T-helper 2 cell treated with Interferon-gamma antibody and Interleukin-4, amounts not matched to agents 100 ng/mL and 5 ng/mL, for 36 hours (primary cell): ENCODE results near the gene CCDC6. TPM values are rescaled to one million over a fixed set of nuclear protein-coding genes. Genes with fewer than 3 reads are reported as not detected.
"Not testable (repeated sequence)": the region's sequence is repeated elsewhere in the genome, so short reads cannot be mapped to it uniquely, and the experiment has no call there.

Source experiments
- intact Hi-C: fragments of 100-400 bp; cut with micrococcal nuclease; formaldehyde crosslinking; loops from one replicate; pipeline ENCODE4 v1.15.1; 2023
- total RNA-seq: library from RNA; stranded (reverse); gene quantifications from 2 replicates; pipeline ENCODE4 v1.2.3, GENCODE V29; 2022

The CCDC6 gene
- 22.8 and 24.2 TPM in 2 replicates for total RNA-seq

DNA sequence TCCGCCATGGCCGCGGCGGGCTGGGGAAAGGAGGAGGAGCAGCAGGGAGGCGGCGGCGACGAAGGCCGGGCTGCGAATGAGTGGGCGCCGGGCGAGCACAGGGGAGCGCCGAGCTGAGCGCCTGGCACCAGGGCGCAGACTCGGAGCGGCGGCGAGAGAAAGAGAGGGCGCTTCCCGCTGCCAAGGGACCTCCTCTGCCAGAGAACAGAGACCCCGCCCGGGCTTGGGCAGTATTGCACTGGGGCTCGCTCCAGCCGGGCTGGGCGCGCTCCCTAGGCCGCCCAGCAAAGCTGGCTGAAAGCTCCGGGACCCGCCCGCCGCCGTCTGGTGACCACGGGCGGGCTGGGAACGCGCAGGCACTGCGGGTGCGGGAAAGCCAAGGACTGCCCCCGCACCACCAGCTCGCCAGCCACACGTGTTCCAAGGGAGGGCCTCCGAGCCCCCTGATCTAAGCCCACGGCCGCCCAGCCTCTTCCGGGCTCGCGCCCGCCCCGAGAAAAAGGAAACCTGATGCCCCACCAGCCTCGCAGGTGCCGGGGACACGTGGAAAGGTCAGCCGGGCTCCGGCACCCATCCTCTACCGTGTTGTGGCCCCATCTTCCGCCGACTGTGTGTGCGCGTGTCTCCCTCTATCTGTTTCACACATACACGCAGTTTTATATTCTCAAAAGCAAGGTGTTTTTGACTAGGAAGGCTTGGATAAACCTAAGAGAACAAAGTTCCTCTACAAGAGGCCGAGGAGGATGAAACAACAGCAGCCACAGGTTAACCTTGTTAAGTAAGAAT lies at the start of gene CCDC6:
TSS of gene CCDC6 (minus strand) at position 140 of the 786 bp plus-strand sequence. CDS start at position 8, 132 bp downstream.
- intact Hi-C loops = loop anchor here (1.0 to 10.0 kb wide), 12 partner anchors 76 to 1996 kb away; partner anchors contain the start of genes ARID5B, CDK1, CISD1 and IPMK

DNA sequence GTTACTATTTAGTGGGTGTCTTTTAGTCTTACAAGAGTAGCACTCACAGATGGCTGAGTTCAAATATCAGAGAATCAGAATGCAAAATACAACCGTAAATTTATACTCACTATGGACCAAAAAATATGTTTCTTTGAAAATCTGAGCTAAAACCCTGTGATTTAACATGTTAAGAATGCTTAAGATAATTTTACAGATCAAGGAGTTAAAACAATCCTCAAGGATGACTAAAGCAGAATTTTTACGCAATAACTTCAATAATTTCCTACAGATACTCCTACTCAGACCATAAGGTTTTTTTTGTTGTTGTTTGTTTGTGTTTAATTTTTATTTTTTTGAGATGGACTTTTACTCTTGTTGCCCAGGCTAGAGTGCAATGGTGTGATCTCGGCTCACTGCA lies 47.9 kb upstream of the CCDC6 start:
- intact Hi-C loops = no loop called here

DNA sequence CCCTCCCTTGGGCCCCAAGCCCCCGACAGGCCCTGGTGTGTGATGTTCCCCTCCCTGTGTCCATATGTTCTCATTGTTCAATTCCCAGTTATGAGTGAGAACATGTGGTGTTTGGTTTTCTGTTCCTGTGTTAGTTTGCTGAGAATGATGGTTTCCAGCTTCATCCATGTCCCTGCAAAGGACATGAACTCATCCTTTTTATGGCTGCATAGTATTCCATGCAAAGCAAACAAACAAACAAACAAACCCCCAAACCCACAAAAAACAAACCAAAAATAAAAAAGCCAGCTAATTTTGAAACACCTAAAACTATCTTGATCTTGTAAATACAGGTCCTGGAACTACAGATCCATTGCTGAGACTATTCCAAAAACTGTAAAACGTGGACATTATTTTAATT lies 47.4 kb upstream of the CCDC6 start:
- intact Hi-C loops = not testable (repeated sequence)

DNA sequence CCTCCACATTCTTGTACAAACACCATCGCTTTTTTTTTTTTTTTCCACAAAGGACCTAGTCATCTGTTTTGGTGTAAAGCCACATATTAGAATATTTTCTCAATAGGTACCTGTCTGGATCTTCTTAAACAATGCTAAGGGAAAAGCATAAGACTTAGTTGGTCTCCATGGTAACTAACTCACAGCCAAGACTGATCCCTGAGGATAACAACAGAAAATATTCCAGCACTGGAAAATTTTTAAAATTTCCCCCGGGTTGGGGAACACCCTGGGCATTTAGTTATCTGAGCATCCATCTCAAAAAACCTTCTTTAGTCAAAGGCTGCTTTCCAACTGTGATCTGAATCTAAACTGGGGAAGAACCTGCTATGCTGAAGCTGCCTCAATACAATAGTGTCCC lies 43.7 kb upstream of the CCDC6 start:
- intact Hi-C loops = no loop called here

DNA sequence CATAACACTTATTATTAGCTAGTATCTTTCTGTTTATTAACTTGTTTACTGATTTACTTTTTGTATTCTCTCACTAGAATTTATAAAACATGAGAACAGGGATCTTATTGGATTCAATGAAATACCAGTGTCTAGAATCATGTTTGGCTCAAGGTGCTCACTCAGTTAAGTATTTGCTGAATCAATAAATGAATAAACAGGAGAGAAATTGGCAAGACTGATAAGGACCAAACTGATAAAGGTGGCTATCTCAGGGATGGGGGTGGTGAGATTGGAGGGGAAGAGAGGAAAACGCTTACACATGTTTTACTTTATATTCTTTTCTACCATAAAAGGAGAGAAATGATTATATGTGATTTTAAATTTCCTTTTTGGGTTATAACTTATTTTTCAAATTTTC lies 43.3 kb upstream of the CCDC6 start:
- intact Hi-C loops = no loop called here

DNA sequence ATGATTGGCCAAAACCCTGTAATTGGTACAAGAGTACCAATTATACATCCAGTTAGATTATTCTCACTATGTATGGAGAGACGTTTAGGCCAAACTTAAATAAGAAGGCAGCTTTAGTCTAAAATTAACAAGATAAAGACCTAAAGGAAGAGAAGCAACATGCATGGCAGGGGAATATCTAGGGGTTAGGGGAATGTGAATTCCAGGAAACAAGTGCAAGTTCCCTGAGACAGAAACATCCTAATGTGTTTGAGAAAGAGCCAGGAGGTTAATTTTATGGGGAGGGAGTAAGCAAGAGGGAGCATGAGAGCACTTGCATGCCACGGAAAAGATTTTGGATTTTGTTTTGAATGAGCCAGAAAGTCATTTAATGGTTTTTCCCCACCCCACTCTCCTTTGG lies 39.6 kb upstream of the CCDC6 start:
- intact Hi-C loops = no loop called here

DNA sequence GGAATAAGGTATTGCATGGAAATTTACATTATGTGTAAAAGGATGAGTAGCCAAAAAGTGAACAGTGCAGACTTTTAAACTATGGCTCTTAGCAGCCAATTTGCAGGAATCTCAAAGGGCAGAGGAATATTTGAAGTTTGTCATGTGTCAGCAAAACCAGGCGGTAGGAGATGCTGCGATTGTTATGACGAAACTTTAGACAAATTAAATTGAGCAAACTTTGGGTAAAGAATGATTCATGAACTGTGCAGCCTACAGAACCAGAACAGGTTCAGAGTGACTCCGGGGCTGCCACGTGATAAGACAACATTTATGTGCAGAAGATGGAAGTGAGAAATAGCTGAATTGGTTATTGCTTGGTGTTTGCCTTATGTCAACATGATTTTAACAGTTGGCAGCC lies 39.2 kb upstream of the CCDC6 start:
- intact Hi-C loops = no loop called here

DNA sequence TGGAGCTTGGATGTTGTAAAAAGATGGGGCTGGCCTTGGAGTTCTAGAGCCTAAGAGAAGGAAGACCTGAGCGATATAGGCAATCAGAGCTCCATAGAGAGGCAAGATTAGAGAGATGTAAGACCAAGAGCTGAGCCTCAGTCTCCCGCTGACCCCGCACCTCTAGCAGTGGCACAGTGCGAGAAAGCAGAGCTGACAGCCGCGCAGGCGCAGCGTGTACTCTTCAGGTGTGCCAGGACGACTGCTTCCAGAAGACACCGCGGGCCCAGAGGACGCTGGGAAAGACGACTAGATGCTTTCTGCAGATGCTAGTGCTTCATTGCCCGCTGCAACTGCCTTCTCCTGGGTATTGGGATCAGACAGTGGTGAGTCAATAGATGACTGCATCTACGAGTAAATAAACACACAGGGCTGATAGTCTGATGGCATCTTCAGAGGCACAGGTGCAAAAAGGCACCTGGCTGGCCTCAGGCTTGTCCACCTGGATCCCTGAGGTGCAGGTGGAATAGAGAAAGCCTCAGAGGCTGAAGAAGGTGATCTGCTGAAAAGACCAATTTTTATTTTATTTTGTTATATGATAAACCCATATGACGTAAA lies 38.1 kb upstream of the CCDC6 start:
- intact Hi-C loops = no loop called here

DNA sequence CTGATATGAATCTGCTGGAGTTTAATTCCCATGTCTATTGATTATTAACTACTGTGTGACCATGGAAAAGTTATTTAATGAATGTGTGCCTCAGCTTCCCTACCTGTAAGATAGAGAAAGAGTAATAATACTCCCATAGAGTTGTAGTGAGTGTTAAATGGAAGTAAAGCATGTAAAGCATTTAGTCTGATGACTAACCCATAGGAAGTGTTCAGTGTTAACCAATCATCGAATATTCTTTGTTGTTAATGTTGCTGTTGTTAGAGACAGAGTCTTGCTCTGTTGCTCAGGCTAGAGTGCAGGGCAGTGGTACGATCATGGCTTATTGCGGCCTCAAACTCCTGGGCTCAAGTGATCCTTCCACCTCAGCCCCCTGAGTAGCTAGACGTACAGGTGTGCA lies 36.2 kb upstream of the CCDC6 start:
- intact Hi-C loops = no loop called here

DNA sequence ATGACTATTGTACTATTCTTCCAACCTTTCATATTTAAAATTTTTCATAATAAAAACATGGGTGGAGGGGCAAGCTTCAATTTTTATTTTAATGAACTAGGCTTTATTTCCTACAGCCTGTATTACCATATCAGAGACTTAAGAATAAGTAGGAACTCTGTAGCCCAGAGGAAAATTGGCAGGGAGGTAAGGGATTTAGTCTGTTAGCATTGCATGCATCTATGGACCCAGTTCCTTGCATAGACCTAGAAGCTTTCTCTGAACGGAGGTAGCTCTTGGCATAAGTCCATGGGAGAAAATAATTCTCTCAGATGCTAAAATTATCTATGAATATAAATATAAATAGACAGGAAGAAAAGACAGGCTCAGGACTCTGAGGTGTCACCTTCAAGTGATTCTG lies 31.4 kb upstream of the CCDC6 start:
- intact Hi-C loops = no loop called here

DNA sequence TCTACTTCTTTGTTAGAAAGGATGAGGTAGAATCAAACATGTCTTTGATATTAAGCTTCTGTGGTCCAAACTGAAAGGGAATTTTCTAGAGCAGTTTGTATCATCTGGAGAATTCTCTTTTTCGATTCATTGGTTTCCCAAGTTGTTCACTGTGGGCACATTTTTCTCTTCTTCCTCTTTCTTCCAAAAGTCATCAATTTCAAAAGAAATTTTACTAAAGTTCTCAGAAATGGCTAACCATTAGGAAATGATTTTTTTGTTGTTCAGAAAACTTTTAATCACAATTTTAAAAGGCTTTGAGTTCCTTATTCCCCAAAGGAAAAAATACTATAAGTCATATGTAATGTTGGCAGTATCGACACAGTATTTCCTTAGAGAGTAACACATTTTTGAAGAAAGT lies 28.3 kb upstream of the CCDC6 start:
- intact Hi-C loops = no loop called here

DNA sequence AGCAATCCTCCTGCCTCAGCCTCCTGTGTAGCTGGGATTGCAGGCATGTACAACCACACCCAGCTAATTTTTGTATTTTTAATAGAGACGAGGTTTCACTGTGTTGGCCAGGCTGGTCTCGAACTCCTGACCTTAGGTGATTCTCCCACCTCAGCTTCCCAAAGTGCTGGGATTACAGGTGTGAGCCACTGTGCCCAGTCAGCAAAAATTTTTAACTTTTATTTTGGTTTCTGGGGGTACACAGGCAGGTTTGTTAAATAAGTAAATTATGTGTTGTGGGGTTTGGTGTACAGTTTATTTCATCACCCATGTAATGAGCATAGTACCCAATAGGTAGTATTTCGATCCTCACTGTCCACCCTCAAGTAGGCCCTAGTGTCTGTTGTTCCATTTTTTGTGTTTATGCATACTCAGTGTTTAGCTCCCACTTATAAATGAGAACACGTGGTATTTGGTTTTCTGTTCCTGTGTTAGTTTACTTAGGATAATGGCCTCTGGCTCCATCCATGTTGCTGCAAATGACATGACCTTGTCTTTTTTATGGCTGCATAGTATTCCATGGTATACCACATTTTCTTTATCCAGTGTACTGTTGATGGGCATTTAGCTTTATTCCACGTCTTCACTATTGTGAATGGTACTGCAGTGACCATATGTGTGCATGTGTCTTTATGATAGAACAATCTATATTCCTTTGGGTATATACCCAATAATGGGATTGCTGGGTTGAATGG lies 24.6 kb upstream of the CCDC6 start:
- intact Hi-C loops = not testable (repeated sequence)

DNA sequence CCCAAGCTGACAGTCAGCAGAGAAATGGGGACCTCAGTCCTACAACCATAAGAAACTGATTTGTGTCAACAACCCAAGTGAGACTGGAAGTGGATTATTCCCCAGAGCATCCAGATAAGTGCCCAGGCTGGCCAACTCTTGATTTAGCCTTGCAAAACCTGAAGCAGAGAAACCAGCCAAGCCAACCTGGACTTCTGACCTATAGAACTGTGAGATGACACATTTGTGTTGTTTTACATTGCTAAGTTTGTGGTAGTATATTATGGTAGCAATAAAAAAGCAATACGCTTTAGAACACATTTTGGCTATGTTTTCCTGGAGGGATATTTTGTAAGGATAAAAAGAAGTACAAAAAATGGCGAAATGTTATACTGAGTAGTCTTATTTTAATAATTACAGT lies 19.7 kb upstream of the CCDC6 start:
- intact Hi-C loops = no loop called here

DNA sequence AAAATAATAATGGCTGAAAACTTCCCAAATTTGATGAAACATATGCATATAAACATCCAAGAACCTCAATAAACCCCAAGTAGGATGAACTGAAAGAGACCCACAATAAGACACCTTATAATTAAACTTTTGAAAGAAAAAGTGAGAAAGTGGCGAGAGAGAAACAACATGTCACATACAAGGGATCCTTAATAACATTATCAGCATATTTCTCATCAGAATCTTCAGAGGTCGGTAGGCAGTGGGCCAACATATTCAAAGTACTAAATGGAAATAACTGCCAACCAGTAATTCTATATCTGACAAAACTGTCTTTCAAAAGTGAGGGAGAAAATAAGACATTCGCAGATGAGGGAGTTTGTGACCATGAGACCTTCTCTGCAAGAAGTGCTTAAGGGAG lies 16.6 kb upstream of the CCDC6 start:
- intact Hi-C loops = no loop called here

DNA sequence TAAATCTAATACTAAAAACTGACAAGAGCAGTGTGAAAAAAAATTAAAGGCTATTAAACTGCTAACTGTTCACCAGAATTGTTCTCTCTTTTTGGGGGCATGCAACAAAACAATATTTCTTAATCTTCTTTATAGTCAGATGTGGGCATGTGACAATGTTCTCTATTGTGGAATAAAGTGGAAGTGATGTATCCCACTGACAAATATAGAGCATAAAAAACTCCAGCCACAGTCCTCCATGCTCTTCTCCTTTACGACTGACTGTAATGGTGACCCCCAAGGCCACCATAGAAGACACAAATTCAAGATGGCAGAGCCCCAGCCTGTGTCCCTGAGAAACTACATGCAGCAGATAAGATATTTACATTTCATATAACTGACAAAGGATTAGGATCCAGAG lies 11.6 kb upstream of the CCDC6 start:
- intact Hi-C loops = no loop called here

DNA sequence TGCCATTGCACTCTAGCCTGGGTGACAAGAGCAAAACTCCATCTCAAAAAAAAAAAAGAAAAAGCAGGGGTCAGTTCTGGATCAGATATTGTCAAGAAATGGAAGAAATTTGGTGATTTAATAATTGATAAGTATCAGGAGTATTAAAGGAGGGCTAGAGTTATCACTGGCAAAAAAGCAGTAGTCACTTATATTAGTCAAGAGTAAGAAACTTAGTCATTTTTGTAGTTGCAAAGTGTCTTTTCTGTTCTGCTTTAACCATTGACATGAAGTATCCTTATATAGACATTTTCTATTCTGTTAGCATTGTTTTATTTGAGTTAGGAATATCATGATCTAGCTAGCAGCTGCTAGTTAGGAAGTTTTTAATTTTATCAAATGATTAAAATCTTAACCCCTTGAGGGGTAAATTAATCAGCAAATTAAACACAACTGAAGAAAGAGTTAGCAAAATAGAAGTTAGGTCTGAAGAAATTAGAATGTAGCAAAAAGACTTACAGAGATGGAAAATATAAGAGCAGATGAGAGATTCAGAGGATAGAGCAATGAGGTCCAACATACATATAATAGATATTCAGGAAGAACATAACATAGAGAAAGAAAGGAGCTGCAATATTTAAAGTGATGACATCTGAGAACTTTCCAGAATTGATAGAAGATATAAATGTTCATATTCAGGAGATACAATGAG lies 7.3 kb upstream of the CCDC6 start:
- intact Hi-C loops = no loop called here

DNA sequence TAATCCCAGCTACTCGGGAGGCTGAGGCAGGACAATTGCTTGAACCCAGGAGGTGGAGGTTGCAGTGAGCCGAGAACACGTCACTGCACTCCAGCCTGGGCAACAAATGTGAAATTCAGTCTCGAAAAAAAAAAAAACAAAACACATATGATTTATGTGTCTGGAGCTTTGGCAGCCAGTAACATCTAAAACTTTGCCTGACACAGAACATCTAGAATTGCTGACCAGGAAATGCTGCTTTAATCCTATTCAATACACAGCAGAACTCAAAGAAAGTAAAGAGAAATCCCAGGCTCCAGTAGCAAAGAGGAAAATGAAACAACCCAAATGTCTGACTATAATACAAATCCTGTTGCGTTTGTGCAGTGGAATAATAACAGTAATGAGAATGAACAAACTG lies 4.5 kb upstream of the CCDC6 start:
- intact Hi-C loops = no loop called here

DNA sequence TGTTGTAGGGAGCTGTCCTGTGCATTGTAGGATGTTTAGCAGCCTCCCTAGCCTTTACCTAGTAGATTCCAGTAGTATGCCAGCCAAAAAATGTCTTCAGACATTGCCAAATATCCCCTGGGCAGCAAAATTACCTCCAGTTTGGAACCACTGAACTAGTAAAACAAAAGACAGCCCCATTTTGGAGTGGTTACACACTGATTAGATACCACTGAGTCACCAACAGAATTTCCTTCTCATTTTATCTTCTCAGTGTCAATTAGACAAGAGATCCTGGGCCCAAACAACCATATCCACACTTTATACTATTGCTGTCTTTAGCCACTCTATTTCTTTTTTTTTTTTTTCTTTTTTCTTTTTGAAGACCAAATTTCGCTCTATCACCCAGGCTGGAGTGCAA lies 3.5 kb upstream of the CCDC6 start:
- intact Hi-C loops = loop anchor here (5.0 to 10.0 kb wide), 6 partner anchors 103 to 1992 kb away; partner anchors contain the start of genes ARID5B, CISD1 and IPMK

DNA sequence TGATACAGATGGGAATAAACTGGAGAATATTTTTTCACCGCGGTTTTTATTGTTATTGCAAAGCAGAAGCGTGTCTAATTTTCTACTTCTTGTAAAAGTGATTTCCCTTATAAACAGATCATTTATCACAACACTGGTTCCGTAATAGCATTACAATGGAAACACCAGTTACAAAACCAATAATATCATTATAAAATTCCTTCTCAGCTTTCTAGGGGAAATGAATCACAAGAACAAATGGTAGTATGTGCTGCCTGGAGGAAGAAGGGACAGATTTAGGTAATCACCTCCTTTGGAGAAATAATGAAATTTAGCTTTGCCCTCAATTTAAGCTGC lies 2.4 kb upstream of the CCDC6 start:
- intact Hi-C loops = loop anchor here (1.0 to 10.0 kb wide), 8 partner anchors 27 to 1994 kb away; partner anchors contain the start of genes ARID5B, CISD1 and IPMK

DNA sequence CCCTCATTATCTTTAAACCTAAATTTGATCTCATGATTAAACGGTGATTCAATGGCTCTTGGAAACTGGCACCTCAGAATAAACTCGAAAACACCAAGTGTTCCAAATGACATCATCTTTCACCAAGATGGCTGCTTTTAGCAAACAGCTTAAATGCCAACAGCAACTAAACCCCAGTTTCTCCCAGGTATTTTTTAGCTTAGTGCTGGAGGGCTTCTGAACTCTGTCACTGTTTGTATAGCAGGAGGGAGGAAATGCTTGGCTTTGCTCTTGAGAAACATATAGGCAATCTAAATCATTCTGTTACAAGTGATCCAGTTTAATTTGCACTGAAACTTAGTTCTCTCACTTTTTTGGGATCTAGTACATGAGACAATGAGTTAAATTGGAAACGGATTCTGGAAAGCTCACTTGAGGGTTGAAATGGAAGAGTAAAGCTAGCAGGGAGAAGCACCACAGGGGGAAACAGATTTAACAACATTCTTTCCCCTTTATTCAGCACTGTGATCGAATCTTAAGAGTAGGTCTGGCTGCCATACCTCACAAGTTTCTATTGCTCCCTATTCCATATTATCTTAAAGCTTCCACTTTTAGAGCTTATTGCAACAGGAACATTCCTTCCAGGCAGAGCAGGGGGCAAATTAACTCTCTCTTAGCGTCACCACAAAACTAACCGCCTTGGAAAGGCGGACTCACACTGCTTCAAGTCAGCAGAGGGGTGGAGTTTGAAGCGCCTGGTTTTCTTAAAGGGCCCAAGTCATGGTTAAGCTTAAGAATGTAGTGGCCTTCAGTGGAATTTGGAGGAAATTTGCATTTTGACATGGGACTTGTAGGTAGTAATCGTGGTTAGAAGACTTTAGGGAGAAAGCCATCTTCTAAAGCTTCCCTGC lies 1.8 kb upstream of the CCDC6 start:
- intact Hi-C loops = loop anchor here (1.0 to 10.0 kb wide), 11 partner anchors 27 to 1994 kb away; partner anchors contain the start of genes ARID5B, CISD1, IPMK and TFAM
